ENCODE measurements around the gene CAPZA1.

DNA sequence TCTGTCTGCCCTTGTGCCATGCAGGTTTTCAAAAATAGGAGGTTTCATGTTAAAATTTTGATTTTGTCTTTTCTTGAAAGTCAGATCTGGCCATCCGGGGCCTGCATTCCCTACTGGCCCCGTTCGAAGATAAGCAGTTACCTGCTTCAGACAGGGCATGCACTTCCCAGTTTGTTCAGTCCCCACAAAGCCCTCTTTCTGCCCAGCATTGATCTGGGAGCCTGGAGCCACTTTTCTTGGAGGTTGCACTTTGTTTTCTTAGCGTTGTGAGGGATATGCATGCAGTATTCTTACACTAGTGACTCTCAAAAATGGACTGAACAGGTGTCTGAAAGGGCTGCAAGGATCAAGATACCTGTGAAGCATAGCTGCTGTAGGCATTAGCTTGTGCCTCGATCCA lies 66.3 kb downstream of the CAPZA1 start:
- TF ChIP-seq, protein P1, sequence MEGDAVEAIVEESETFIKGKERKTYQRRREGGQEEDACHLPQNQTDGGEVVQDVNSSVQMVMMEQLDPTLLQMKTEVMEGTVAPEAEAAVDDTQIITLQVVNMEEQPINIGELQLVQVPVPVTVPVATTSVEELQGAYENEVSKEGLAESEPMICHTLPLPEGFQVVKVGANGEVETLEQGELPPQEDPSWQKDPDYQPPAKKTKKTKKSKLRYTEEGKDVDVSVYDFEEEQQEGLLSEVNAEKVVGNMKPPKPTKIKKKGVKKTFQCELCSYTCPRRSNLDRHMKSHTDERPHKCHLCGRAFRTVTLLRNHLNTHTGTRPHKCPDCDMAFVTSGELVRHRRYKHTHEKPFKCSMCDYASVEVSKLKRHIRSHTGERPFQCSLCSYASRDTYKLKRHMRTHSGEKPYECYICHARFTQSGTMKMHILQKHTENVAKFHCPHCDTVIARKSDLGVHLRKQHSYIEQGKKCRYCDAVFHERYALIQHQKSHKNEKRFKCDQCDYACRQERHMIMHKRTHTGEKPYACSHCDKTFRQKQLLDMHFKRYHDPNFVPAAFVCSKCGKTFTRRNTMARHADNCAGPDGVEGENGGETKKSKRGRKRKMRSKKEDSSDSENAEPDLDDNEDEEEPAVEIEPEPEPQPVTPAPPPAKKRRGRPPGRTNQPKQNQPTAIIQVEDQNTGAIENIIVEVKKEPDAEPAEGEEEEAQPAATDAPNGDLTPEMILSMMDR (IDR thresholded peaks at IDR 0.05): no peak
- TF ChIP-seq POLR2A (IDR thresholded peaks at IDR 0.05) (no peak), POLR2AphosphoS5 (IDR thresholded peaks at IDR 0.05) (no peak), EP300 (IDR thresholded peaks at IDR 0.05) (no peak)

Measured in gastroesophageal sphincter (tissue), 3 donors.